GM12891 (cell line): ENCODE results near the gene ASAP3.

Source experiments
- PAX5 ChIP-seq: IDR thresholded peaks from 2 replicates; pipeline ENCODE4 v1.6.1; 2011; ENCODE audit warnings: low read length, moderate library complexity, mild to moderate bottlenecking; ENCODE audit not compliant: insufficient read depth, severe bottlenecking
- POLR2A ChIP-seq: IDR thresholded peaks from 2 replicates; pipeline ENCODE4 v1.6.1; 2011; ENCODE audit warnings: low read depth, low read length, control low read depth
- POLR2AphosphoS5 ChIP-seq: IDR thresholded peaks from 2 replicates; pipeline ENCODE4 v1.6.1; 2011; ENCODE audit warnings: low read depth, low read length, control low read depth
- SPI1 ChIP-seq: IDR thresholded peaks from 2 replicates; pipeline ENCODE4 v1.6.1; 2011; ENCODE audit warnings: low read depth, low read length, control low read depth
- TAF1 ChIP-seq: IDR thresholded peaks from 2 replicates; pipeline ENCODE4 v1.6.1; 2011; ENCODE audit warnings: low read depth, low read length, control low read depth

GRCh38 chr1:23441446-23442148, 42.4 kb downstream of the ASAP3 start:
- no peak for TF ChIP-seq POLR2A
- no peak for TF ChIP-seq POLR2AphosphoS5
- no peak for TF ChIP-seq TAF1
- TF ChIP-seq SPI1, result no peak
- no peak for TF ChIP-seq PAX5
